ENCODE data around the gene BBS7.

GRCh38 chr4:121877041-121877773, 6.9 kb upstream of the BBS7 start:
- TF ChIP-seq, protein P1, sequence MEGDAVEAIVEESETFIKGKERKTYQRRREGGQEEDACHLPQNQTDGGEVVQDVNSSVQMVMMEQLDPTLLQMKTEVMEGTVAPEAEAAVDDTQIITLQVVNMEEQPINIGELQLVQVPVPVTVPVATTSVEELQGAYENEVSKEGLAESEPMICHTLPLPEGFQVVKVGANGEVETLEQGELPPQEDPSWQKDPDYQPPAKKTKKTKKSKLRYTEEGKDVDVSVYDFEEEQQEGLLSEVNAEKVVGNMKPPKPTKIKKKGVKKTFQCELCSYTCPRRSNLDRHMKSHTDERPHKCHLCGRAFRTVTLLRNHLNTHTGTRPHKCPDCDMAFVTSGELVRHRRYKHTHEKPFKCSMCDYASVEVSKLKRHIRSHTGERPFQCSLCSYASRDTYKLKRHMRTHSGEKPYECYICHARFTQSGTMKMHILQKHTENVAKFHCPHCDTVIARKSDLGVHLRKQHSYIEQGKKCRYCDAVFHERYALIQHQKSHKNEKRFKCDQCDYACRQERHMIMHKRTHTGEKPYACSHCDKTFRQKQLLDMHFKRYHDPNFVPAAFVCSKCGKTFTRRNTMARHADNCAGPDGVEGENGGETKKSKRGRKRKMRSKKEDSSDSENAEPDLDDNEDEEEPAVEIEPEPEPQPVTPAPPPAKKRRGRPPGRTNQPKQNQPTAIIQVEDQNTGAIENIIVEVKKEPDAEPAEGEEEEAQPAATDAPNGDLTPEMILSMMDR (conservative IDR thresholded peaks at IDR 0.05): no peak
- TF ChIP-seq ZFX (IDR thresholded peaks at IDR 0.05): no peak
